NCI-H446 (cell line): ENCODE results near the gene APOA5.
"Not testable (repeated sequence)": the region's sequence is repeated elsewhere in the genome, so short reads cannot be mapped to it uniquely, and the experiment has no call there.

Source experiments
- DNase-seq, 2 experiments: peaks; one replicate each; lab custom pipeline; 2025; lab: John Stamatoyannopoulos, UW

Gene APOA5

DNA sequence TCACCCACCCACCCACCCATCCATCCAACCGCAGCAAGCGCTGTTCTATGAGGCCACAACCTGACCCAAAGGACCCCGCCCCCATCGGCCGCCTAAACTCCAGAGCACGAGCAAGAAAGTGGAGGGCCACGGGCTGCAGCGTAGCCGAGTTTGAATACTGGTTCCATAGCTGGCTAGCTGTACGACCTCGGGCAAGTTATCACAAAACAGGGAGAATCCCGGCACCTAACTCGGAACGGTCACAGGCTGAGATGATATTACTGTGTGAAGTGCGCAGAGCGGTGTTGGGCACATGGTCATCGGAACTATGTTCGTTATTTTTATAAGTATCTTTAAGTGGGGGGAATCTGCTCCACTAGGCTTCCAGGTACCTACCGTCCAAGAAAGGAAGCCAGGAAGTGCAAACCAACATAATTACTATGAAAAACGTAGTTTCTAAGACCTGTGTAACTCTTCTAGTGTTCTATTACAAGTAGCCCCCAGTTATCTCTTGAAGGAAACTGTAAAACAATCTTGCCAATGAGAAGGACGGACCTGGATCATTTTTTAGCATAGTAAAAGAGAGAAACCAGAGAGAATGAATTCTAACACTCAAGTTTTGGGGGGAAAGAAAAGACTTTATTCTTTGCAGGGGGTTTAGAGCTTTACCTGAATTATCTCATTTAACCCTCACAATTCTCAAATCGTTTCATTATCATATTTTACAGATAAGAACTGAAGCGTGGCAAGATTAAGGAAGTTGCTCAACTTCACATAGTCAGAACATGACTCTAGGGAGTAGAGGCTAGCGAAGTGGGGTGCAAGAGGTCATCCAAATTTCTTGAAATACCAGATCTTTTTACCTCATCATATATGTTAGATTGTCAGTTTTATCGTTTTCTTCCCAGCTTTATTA lies 18.2 kb downstream of the APOA5 start:
- DNase-seq: peak in 1 of 2 experiments; percentile 75

DNA sequence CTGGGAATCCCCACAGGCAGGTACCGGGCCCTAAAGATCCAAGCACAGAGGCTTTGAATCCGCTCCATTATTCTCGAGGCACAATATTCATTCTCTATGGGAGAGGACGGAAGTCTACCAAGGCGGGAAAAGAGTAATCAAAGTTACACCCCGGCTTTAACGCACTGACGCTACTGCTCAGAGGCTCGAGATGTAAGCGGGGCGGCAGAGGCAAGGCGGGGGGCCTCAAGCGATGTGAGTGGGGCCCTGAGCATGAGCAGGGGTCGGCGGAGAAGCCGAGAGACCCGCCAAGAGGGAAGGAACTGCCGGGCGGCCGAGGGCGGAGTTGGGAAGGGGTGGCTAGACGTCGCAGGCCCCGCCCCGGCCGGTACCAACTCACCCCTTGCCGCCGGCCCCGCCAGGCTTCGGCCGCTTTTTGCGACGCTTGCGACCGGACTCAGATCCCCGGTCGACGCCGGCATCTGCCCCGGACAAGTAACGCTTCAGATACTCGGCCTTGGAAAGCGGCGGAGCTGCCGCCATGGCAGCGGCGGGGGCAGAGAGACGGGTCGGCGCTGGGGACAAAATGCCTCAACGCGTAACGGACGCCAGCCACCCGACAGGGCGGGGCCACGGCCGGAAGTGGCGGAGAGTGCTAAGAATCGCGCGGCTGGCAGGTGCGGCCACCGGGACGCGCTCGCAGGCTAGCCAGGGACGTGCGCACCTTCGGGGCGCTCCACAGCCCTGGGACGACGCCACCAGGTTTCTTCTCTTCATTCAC lies 19.1 kb downstream of the APOA5 start, which contains the start of gene BUD13:
TSS of gene BUD13 (minus strand) at position 545 of the 760 bp plus-strand sequence. CDS start at position 522, 23 bp downstream.
- peak; percentile 83 to 88 for DNase-seq

DNA sequence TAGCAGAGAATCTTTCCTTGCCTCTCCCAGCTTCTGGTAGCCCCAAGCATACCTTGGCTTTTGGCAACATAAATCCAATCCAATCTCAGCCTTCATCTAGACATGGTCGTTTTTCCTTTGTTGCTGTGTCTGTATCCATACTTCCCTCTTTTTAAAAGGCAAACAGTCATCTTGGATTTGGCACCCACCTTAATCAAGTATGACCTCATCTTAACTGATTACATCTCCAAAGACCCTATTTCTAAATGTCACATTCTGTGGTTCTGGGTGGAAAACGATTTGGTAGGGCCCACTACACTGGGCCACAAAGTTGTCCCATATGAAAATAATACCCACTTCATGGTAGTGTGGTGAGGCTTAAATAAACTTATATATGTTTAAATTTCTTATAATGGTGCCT lies 19.7 kb downstream of the APOA5 start:
- DNase-seq: no peak

DNA sequence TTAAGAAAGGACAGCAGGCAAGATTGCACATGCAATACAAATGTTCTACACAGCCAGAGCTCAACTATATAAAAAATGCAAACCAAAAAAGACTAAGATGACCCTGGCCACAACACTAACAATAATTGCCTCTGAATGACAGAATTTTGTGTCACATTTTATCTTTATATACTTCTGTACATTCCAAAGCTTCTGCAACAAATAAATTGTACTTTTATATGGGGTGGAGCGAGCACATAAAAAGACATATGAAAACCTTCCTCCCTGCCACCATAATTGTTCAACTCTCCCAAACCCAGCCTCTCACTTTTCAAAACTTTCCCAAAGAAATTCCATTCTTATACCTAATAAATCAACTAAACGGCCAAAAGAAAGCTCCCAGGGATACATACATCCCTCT lies 29.5 kb downstream of the APOA5 start:
- DNase-seq: no peak

DNA sequence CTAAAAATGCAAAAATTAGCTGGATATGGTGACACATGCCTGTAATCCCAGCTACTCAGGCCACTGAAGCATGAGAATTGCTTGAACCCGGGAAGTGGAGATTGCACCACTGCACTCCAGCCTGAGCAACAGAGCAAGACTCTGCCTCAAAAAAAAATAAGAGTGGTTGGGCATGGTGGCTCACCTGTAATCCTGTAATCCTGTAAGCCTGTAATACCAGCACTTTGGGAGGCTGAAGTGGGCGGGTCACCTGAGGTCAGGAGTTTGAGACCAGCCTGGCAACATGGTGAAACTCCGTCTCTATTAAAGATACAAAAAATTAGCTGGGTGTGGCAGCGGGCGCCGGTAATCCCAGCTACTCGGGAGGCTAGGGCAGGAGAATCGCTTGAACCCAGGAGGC lies 35.6 kb downstream of the APOA5 start:
- not testable (repeated sequence) for DNase-seq

DNA sequence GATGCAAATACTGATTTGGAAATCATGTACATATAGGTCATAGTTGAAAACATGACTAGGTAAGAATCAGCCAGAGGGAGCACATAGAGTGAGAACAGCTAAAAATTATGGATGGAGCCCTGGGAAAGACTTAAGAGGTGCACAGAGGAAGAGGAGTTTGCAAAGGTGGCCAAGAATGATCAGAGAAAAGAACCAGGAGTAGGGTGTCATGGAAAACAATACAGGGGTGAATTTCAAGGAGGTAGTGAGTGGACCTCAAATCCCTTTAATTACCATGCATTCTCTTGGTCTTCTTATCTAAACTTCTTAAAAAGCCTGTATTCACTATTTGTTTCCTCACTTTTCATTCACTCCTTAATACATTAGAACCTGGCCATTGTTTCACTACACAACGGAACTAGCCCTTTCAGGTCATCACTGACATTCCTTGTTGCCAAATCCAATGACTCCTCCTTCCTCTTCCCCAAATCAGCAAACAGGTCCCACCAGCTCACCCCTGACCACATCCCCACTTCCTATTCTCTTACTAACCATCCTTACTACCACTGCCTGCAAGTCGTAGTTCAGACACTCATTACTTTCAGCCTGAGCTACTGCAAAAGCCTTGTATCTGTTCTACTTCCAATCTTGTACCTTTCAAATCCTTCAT lies 41.5 kb downstream of the APOA5 start:
- no peak for DNase-seq

DNA sequence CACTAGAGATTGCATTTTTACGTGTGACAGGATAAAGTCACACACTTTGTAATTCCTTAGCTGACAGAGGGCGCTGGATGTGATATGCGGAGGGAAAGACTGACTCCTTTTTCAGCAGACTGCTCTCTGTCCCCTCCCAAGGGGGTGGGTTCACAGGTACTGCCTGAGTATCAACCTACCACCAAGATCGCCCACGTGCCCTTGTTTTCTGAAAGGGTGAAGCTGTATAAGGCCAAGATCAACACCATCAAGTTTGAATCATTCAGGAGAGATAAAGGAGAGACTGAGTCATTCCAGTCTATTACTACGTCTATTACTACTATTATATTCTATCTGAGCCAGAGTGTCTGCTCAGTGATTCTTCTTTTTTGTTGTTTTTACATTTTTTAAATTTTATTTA lies 49.6 kb downstream of the APOA5 start:
- DNase-seq: no peak

DNA sequence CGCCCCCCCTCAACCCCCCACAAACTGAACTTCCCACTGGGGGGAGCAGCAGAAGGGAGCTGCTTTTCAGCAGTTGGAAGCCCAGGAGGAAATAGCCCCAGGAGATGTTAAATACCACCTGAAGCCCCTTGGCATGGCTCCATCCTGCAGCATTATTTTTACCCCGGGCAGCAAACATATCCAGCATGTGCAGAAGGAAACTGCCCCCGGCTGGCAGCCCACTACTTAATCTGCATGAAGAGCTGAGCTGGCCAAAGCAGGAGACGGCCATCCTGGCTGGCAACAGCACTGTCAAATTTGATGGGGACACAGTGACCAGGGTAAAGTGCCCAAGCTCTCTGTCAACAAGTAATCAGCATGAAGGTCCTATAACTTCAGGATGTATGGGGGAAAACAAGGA lies 50.9 kb downstream of the APOA5 start:
- no peak for DNase-seq
